Fibroblast of lung (primary cell): ENCODE results near the gene TBX10. TPM values are rescaled to one million over a fixed set of nuclear protein-coding genes. Genes with fewer than 3 reads are reported as not detected.
"Not testable (repeated sequence)": the region's sequence is repeated elsewhere in the genome, so short reads cannot be mapped to it uniquely, and the experiment has no call there.

Source experiments
- DNase-seq, 2 donors: peaks; one replicate each; pipeline versions ENCODE4 v3.0.0 to v3.0.0-alpha.2; 2010; ENCODE audit warnings: low read depth in 2 of 2
- H2AFZ ChIP-seq: 2 replicates; pipeline ENCODE4 v1.5.1; 2012; ENCODE audit warnings: low read length, control low read depth, inconsistent platforms
- H3K27ac ChIP-seq: 2 replicates; pipeline ENCODE4 v1.5.1; 2011; ENCODE audit warnings: low read length, control low read depth; ENCODE audit not compliant: insufficient read depth
- H3K27me3 ChIP-seq: 2 replicates; pipeline ENCODE4 v1.5.1; 2011; ENCODE audit warnings: mild to moderate bottlenecking, low read length; ENCODE audit not compliant: control insufficient read depth, insufficient read depth
- H3K36me3 ChIP-seq: 2 replicates; pipeline ENCODE4 v1.5.1; 2011; ENCODE audit warnings: low read length; ENCODE audit not compliant: control insufficient read depth, insufficient read depth
- H3K4me1 ChIP-seq: 2 replicates; pipeline ENCODE4 v1.5.1; 2011; ENCODE audit warnings: low read length; ENCODE audit not compliant: control insufficient read depth, insufficient read depth; ENCODE audit errors: extremely low read depth
- H3K4me2 ChIP-seq: 2 replicates; pipeline ENCODE4 v1.5.1; 2011; ENCODE audit warnings: low read length, control low read depth; ENCODE audit not compliant: insufficient read depth; ENCODE audit errors: extremely low read depth
- H3K4me3 ChIP-seq, 4 experiments: fragments of 200-600 bp in 1 of 4; sonication (generic) in 1 of 4; replicated peaks in 1 of 4; 2 replicates each; pipeline ENCODE4 v1.5.1; 2011 to 2016; ENCODE audit warnings: low read length in 4 of 4, low read depth in 3 of 4, mild to moderate bottlenecking in 3 of 4, control low read depth in 2 of 4, inconsistent platforms in 1 of 4, mixed read lengths in 1 of 4; ENCODE audit not compliant: insufficient read depth in 1 of 4; ENCODE audit errors: control extremely low read depth in 1 of 4
- H3K79me2 ChIP-seq: 2 replicates; pipeline ENCODE4 v1.5.1; 2012; ENCODE audit warnings: mild to moderate bottlenecking, low read length, inconsistent platforms; ENCODE audit not compliant: control insufficient read depth, insufficient read depth
- H3K9ac ChIP-seq: 2 replicates; pipeline ENCODE4 v1.5.1; 2011; ENCODE audit warnings: mild to moderate bottlenecking, low read length, control low read depth; ENCODE audit not compliant: insufficient read depth
- H3K9me3 ChIP-seq: 2 replicates; pipeline ENCODE4 v1.5.1; 2012; ENCODE audit warnings: low read depth, low read length; ENCODE audit not compliant: control insufficient read depth, insufficient read depth
- H4K20me1 ChIP-seq: 2 replicates; pipeline ENCODE4 v1.5.1; 2011; ENCODE audit warnings: low read length; ENCODE audit not compliant: control insufficient read depth, insufficient read depth; ENCODE audit errors: extremely low read depth
- CTCF ChIP-seq, 2 donors: IDR thresholded peaks in 1 of 2; conservative IDR thresholded peaks in 1 of 2; 1 replicate in 1 of 2; 2 replicates in 1 of 2; pipeline ENCODE4 v1.5.1; 2011 to 2012; ENCODE audit warnings: low read length in 2 of 2, control low read depth in 1 of 2, inconsistent platforms in 1 of 2, low read depth in 1 of 2, mild to moderate bottlenecking in 1 of 2
- EZH2 ChIP-seq: IDR thresholded peaks from 2 replicates; pipeline ENCODE4 v1.5.1; 2012; ENCODE audit warnings: low read length, control low read depth, mild to moderate bottlenecking; ENCODE audit errors: missing control alignments
- polyA minus RNA-seq: library from RNA; depleted of rRNA, polyadenylated mRNA; stranded (reverse); fragments of >200 nt; gene quantifications from 2 replicates; pipeline ENCODE4 v1.2.3, GENCODE V29; 2011; ENCODE audit warnings: low replicate concordance
- polyA plus RNA-seq, 2 donors: library from polyadenylated mRNA; depleted of rRNA in 1 of 2; stranded (reverse) in 1 of 2; unstranded in 1 of 2; fragments of >200 nt; gene quantifications; 2 replicates each; pipeline ENCODE4 v1.2.1, GENCODE V29; 2011 to 2012; ENCODE audit warnings: missing spikeins in 1 of 2
- total RNA-seq: library from RNA; depleted of rRNA; stranded (reverse); fragments of >200 nt; gene quantifications from 2 replicates; pipeline ENCODE4 v1.2.1, GENCODE V29; 2014

The TBX10 gene
- not detected in 2 replicates for total RNA-seq
- polyA plus RNA-seq, result not detected in 2 replicates
- not detected in 2 replicates for polyA plus RNA-seq (2012)
- not detected in 2 replicates for polyA minus RNA-seq

- no peaks in the 10 kb centered on the region for H3K9me3 ChIP-seq
- TF ChIP-seq CTCF (conservative IDR thresholded peaks at IDR 0.05 in 1 of 2, IDR thresholded peaks at IDR 0.05 in 1 of 2; ENCODE audit: low read depth in 1 of 2, low read length in 2 of 2) (no peak), EZH2 (no peak)
- no peak within 1 kb of the TSS for H3K27ac ChIP-seq
- H4K20me1 ChIP-seq, result no peaks in the 10 kb centered on the region
- no peaks in the 10 kb centered on the region for H3K4me1 ChIP-seq
- H3K79me2 ChIP-seq, result no peaks in the 10 kb centered on the region
- no peak within 1 kb of the TSS for H3K9ac ChIP-seq
- no peak within 1 kb of the TSS for H3K4me3 ChIP-seq
- H2AFZ ChIP-seq, result no peak within 1 kb of the TSS
- no peak for DNase-seq
- no peak within 1 kb of the TSS for H3K4me2 ChIP-seq
- H3K36me3 ChIP-seq, result no peaks in the 10 kb centered on the region
- no peaks in the 10 kb centered on the region for H3K27me3 ChIP-seq
These were observed at the start of gene TBX10 for GRCh38 chr11:67639438-67639859. TBX10 (minus strand) TSS chr11:67639763; CDS start chr11:67639472, 291 bp downstream.

GRCh38 chr11:67689178-67689577 lies 49.6 kb upstream of the TBX10 start:
- no peaks in the 10 kb centered on the region for H3K27me3 ChIP-seq
- DNase-seq, result no peak
- H3K27ac ChIP-seq, result no peak overlapping the region
- H2AFZ ChIP-seq, result no peak overlapping the region
- no peaks in the 10 kb centered on the region for H3K4me1 ChIP-seq
- H4K20me1 ChIP-seq, result no peaks in the 10 kb centered on the region
- no peaks in the 10 kb centered on the region for H3K9me3 ChIP-seq
- H3K9ac ChIP-seq, result no peak overlapping the region
- no peaks in the 10 kb centered on the region for H3K36me3 ChIP-seq
- no peaks in the 10 kb centered on the region for H3K79me2 ChIP-seq
- TF ChIP-seq EZH2 (no peak), CTCF (conservative IDR thresholded peaks at IDR 0.05 in 1 of 2, IDR thresholded peaks at IDR 0.05 in 1 of 2; ENCODE audit: low read depth in 1 of 2, low read length in 2 of 2) (no peak)
- no peak overlapping the region for H3K4me2 ChIP-seq
- no peak overlapping the region for H3K4me3 ChIP-seq

GRCh38 chr11:67687986-67688385 lies 48.4 kb upstream of the TBX10 start:
- Histone ChIP-seq H3K27me3 (no peaks in the 10 kb centered on the region), H4K20me1 (no peaks in the 10 kb centered on the region), H3K4me2 (no peak overlapping the region), H3K27ac (no peak overlapping the region), H3K9me3 (no peaks in the 10 kb centered on the region), H3K4me3 (no peak overlapping the region), H3K4me1 (no peaks in the 10 kb centered on the region), H3K9ac (no peak overlapping the region), H2AFZ (no peak overlapping the region), H3K36me3 (no peaks in the 10 kb centered on the region), H3K79me2 (no peaks in the 10 kb centered on the region)
- no peak for DNase-seq
- TF ChIP-seq CTCF (conservative IDR thresholded peaks at IDR 0.05 in 1 of 2, IDR thresholded peaks at IDR 0.05 in 1 of 2; ENCODE audit: low read depth in 1 of 2, low read length in 2 of 2) (no peak), EZH2 (no peak)

GRCh38 chr11:67685641-67686332 lies 46.2 kb upstream of the TBX10 start:
- not testable (repeated sequence) for H3K79me2 ChIP-seq, H3K36me3 ChIP-seq, H3K27me3 ChIP-seq, H3K4me3 ChIP-seq, DNase-seq, H4K20me1 ChIP-seq, H3K9ac ChIP-seq, H3K27ac ChIP-seq, H2AFZ ChIP-seq, H3K4me1 ChIP-seq, H3K4me2 ChIP-seq, H3K9me3 ChIP-seq
